Measurements from ENCODE around the gene CLIP4.
"Not testable (repeated sequence)": the region's sequence is repeated elsewhere in the genome, so short reads cannot be mapped to it uniquely, and the experiment has no call there.

The CLIP4 gene

GRCh38 chr2:29114946-29115609 lies at the start of gene CLIP4:
Gene CLIP4 (plus strand): TSS chr2:29115415. CDS start chr2:29121389, 5,974 bp downstream.
- peak; percentile 84 for DNase-seq

GRCh38 chr2:29066271-29066860 lies 48.8 kb upstream of the CLIP4 start:
- no peak for DNase-seq

GRCh38 chr2:29066997-29067605 lies 48.1 kb upstream of the CLIP4 start:
- DNase-seq, result no peak

- DNase-seq, result no peak
Observed at GRCh38 chr2:29068513-29068912, 46.7 kb upstream of the CLIP4 start.

GRCh38 chr2:29070526-29070925 lies 44.7 kb upstream of the CLIP4 start:
- DNase-seq, result no peak

GRCh38 chr2:29071032-29071975 lies 43.9 kb upstream of the CLIP4 start:
- DNase-seq, result no peak

GRCh38 chr2:29072251-29072650 lies 43.0 kb upstream of the CLIP4 start:
- no peak for DNase-seq

- DNase-seq, result no peak
Observed at GRCh38 chr2:29072971-29073725, 42.1 kb upstream of the CLIP4 start.

GRCh38 chr2:29073933-29074332 lies 41.3 kb upstream of the CLIP4 start:
- DNase-seq, result no peak

- no peak for DNase-seq
Observed at GRCh38 chr2:29074411-29074810, 40.8 kb upstream of the CLIP4 start, which contains the start of gene PCARE. Gene PCARE (minus strand): TSS chr2:29074523. CDS start chr2:29074261, 262 bp downstream.

- peak; percentile 74 for DNase-seq
Observed at GRCh38 chr2:29075894-29076705, 39.1 kb upstream of the CLIP4 start.

- DNase-seq, result no peak
Observed at GRCh38 chr2:29079887-29080286, 35.3 kb upstream of the CLIP4 start.

GRCh38 chr2:29080886-29081743 lies 34.1 kb upstream of the CLIP4 start:
- DNase-seq, result no peak

GRCh38 chr2:29082804-29083495 lies 32.3 kb upstream of the CLIP4 start:
- no peak for DNase-seq

- no peak for DNase-seq
Observed at GRCh38 chr2:29084554-29084953, 30.7 kb upstream of the CLIP4 start.

- DNase-seq, result not testable (repeated sequence)
Observed at GRCh38 chr2:29090311-29090710, 24.9 kb upstream of the CLIP4 start.

GRCh38 chr2:29096969-29097368 lies 18.2 kb upstream of the CLIP4 start:
- DNase-seq, result no peak

- DNase-seq, result no peak
Observed at GRCh38 chr2:29097569-29097968, 17.6 kb upstream of the CLIP4 start.

- DNase-seq, result no peak
Observed at GRCh38 chr2:29100564-29100963, 14.7 kb upstream of the CLIP4 start.

- DNase-seq, result no peak
Observed at GRCh38 chr2:29104688-29105087, 10.5 kb upstream of the CLIP4 start.

All from retina (tissue), 1 donor.